ENCODE results near the gene FRMD5. TPM values are rescaled to one million over a fixed set of nuclear protein-coding genes. Genes with fewer than 3 reads are reported as not detected.
"Not testable (repeated sequence)": the region's sequence is repeated elsewhere in the genome, so short reads cannot be mapped to it uniquely, and the experiment has no call there.

Gene FRMD5
- total RNA-seq, 1 donor from 2014 or later: 0.69 TPM

- not testable (repeated sequence) for DNase-seq
Measured at GRCh38 chr15:43830691-43831275, 364.3 kb downstream of the FRMD5 start.

GRCh38 chr15:43829951-43830540 lies 365.0 kb downstream of the FRMD5 start:
- DNase-seq: not testable (repeated sequence)

DNA sequence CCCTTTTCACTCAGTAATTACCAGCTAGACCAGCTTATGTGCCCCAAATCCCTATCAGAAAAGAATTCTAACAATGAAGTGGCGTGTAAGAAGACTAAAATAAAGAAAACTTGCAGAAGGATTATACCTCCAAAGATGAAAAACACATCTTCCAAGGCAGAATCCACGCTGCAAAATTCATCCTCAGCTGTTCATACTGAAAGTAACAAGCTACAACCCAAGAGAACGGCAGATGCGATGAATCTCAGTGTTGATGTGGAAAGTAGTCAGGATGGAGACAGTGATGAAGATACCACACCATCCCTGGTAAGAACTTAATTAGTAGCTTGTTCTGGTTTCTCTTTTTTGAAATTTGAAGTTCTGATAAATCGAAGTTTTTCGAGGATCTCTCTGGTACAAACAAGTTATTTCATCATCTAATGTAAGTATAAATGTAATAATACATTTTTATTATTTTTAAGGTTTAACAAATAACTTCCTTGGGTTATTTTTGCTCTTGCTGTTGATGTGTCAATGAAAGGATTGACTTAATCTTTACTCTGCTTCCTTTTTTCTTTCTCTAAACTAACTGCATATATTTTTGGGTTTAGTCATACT lies 366.9 kb downstream of the FRMD5 start:
- no peak for DNase-seq

GRCh38 chr15:43826508-43827341 lies 368.3 kb downstream of the FRMD5 start, which contains the start of gene WDR76:
Gene WDR76 (plus strand): TSS chr15:43827002. CDS start chr15:43827033, 31 bp downstream.
- peak; percentile 52 for DNase-seq

DNA sequence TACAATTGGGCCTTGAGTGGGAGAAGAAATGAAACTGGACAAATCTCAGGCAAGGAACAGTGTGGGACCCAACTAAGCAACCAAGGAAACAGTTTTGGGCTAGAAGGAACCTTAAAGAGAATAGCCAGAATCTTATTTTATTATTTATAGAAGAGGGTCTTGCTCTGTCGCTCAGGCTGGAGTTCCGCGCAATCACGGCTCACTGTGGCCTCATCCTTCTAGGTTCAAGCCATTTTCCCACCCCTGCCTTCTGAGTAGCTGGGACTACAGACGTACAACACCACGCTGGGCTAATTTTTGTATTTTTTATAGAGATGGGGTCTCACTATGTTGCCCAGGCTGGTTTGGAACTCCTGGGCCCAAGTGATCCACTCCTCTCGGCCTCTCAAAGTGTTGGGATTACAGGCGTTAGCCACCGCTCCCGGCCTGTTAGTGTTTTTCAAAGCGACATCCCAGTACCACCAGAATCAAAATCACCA lies 369.0 kb downstream of the FRMD5 start:
- no peak for DNase-seq

DNA sequence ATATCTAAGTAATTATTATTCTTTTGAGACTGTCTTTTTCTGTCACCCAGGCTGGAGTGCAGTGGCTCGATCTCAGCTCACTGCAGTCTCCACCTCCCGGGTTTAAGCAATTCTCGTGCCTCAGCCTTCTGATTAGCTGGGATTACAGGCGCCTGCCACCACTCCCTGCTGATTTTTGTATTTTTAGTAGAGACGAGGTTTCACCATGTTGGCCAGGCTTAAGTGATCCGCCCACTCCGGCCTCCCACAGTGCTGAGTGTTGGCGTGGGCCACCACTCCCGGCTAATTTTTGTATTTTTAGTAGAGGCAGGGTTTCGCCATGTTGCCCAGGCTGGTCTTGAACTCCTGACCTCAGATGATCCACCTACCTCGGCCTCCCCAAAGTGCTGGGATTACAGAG lies 369.8 kb downstream of the FRMD5 start:
- not testable (repeated sequence) for DNase-seq

GRCh38 chr15:43824302-43825246 lies 370.5 kb downstream of the FRMD5 start, which contains the start of gene MFAP1:
Gene MFAP1 (minus strand): TSS chr15:43824690. CDS start chr15:43824569, 121 bp downstream.
- peak; percentile 97 for DNase-seq

- no peak for DNase-seq
Measured at GRCh38 chr15:43821505-43821904, 373.6 kb downstream of the FRMD5 start.

Small RNA genes lying within 50 kb of the gene (small RNA-seq; reads per million reads assigned to genes)
- gene RF00019 (ENCODE audit: low replicate concordance): not detected

Other genes starting within 250 kb of the FRMD5 start
- 70.6 TPM for gene GOLM2, start 93.4 kb upstream of the FRMD5 start, total RNA-seq
- gene CTDSPL2, start 232.4 kb upstream of the FRMD5 start, total RNA-seq: 103 TPM

Data from skin of body (tissue), 3 donors.